HL-60 (cell line): ENCODE data around the gene HLA-DPA1.

ENCODE experiments used
- GABPA ChIP-seq: IDR thresholded peaks from 2 replicates; pipeline ENCODE4 v1.6.1; 2012; ENCODE audit warnings: low read depth
- TF ChIP-seq, protein P1 (sequence below): IDR thresholded peaks from one replicate; pipeline ENCODE4 v1.5.1; 2011; ENCODE audit warnings: low read length, control low read depth, inconsistent platforms; ENCODE audit not compliant: insufficient read depth

- no peak for TF ChIP-seq GABPA
- TF ChIP-seq, protein P1, sequence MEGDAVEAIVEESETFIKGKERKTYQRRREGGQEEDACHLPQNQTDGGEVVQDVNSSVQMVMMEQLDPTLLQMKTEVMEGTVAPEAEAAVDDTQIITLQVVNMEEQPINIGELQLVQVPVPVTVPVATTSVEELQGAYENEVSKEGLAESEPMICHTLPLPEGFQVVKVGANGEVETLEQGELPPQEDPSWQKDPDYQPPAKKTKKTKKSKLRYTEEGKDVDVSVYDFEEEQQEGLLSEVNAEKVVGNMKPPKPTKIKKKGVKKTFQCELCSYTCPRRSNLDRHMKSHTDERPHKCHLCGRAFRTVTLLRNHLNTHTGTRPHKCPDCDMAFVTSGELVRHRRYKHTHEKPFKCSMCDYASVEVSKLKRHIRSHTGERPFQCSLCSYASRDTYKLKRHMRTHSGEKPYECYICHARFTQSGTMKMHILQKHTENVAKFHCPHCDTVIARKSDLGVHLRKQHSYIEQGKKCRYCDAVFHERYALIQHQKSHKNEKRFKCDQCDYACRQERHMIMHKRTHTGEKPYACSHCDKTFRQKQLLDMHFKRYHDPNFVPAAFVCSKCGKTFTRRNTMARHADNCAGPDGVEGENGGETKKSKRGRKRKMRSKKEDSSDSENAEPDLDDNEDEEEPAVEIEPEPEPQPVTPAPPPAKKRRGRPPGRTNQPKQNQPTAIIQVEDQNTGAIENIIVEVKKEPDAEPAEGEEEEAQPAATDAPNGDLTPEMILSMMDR: no peak
These were observed 11.5 kb downstream of the HLA-DPA1 start for GRCh38 chr6:33061987-33062386.
